HG02970 (cell line): ENCODE measurements around the gene SNX32.
"Not testable (repeated sequence)": the region's sequence is repeated elsewhere in the genome, so short reads cannot be mapped to it uniquely, and the experiment has no call there.

ENCODE experiments used
- ATAC-seq: cut with Tn5 transposase; IDR thresholded peaks from one replicate; pipeline ENCODE4 v1.9.1; 2021; ENCODE audit warnings: mild to moderate bottlenecking, moderate library complexity, moderate number of reproducible peaks; ENCODE audit not compliant: unreplicated experiment, low FRiP score

Gene SNX32

GRCh38 chr11:65883058-65883761, 49.4 kb downstream of the SNX32 start:
- ATAC-seq = no peak

GRCh38 chr11:65883786-65884715, 50.3 kb downstream of the SNX32 start:
- no peak for ATAC-seq

- ATAC-seq = no peak
Measured at GRCh38 chr11:65884716-65885092, 50.9 kb downstream of the SNX32 start.

- ATAC-seq = no peak
Measured at GRCh38 chr11:65885231-65885630, 51.5 kb downstream of the SNX32 start.

- no peak for ATAC-seq
Measured at GRCh38 chr11:65885808-65886536, 52.2 kb downstream of the SNX32 start.

- no peak for ATAC-seq
Measured at GRCh38 chr11:65886826-65887722, 53.3 kb downstream of the SNX32 start.

- no peak for ATAC-seq
Measured at GRCh38 chr11:65887723-65888162, 54.0 kb downstream of the SNX32 start.

GRCh38 chr11:65888163-65888814, 54.5 kb downstream of the SNX32 start, which contains the start of gene FIBP:
FIBP (minus strand) TSS chr11:65888471; CDS start chr11:65888418, 53 bp downstream.
- ATAC-seq = peak; percentile 52

- ATAC-seq = peak; percentile 50
Measured at GRCh38 chr11:65890324-65891218, 56.8 kb downstream of the SNX32 start, which contains the start of gene CCDC85B. CCDC85B (plus strand) TSS chr11:65890673; CDS start chr11:65890784, 111 bp downstream.

GRCh38 chr11:65891219-65892136, 57.7 kb downstream of the SNX32 start:
- no peak for ATAC-seq

- not testable (repeated sequence) for ATAC-seq
Measured at GRCh38 chr11:65892137-65892540, 58.4 kb downstream of the SNX32 start.

- no peak for ATAC-seq
Measured at GRCh38 chr11:65892661-65893317, 59.0 kb downstream of the SNX32 start.

- ATAC-seq = no peak
Measured at GRCh38 chr11:65894034-65894591, 60.4 kb downstream of the SNX32 start.

- no peak for ATAC-seq
Measured at GRCh38 chr11:65895482-65895981, 61.8 kb downstream of the SNX32 start.

- no peak for ATAC-seq
Measured at GRCh38 chr11:65896034-65896999, 62.6 kb downstream of the SNX32 start.
